Measurements from ENCODE around the gene TRIM47. TPM values are rescaled to one million over a fixed set of nuclear protein-coding genes. Genes with fewer than 3 reads are reported as not detected.

Gene TRIM47
- total and polyA plus RNA-seq, 2 of the 13 experiments (the other 11 are each of a cell fraction or from before 2014, with no cell fraction given), result 33.5 to 82.0 TPM

GRCh38 chr17:75845058-75845711 is 33.2 kb downstream of the TRIM47 start (continued):
- TF ChIP-seq U2AF2 (IDR thresholded peaks at IDR 0.05; ENCODE audit: low read depth, low read length) (no peak), ZNF337 (CRISPR knock-in tag; IDR thresholded peaks at IDR 0.05; ENCODE audit: borderline replicate concordance, low read depth) (no peak), SP1 (IDR thresholded peaks at IDR 0.05) (no peak), SP1 (CRISPR knock-in tag; IDR thresholded peaks at IDR 0.05) (peak; percentile 75), ZNF121 (CRISPR knock-in tag; IDR thresholded peaks at IDR 0.05) (no peak; the same call in 1 of the 2 replicates), CEBPZ (IDR thresholded peaks at IDR 0.05; ENCODE audit: low read length) (no peak), DRAP1 (CRISPR knock-in tag; IDR thresholded peaks at IDR 0.05) (no peak; the same call in 1 of the 2 replicates), ZNF780A (CRISPR knock-in tag; IDR thresholded peaks at IDR 0.05) (no peak), NFE2L1 (CRISPR knock-in tag; IDR thresholded peaks at IDR 0.05; ENCODE audit: borderline replicate concordance) (no peak), ZNF142 (CRISPR knock-in tag; IDR thresholded peaks at IDR 0.05) (peak; percentile 74; the same call in 1 of the 2 replicates), ZMAT3 (CRISPR knock-in tag; conservative IDR thresholded peaks at IDR 0.05) (no peak), ZNF710 (CRISPR knock-in tag; IDR thresholded peaks at IDR 0.05; ENCODE audit: borderline replicate concordance) (no peak), RFX1 (IDR thresholded peaks at IDR 0.05) (no peak; the same call in 1 of the 2 replicates), ZC3H4 (CRISPR knock-in tag; IDR thresholded peaks at IDR 0.05; ENCODE audit: borderline replicate concordance) (peak; percentile 38; the same call in 1 of the 2 replicates), BCL3 (CRISPR knock-in tag; IDR thresholded peaks at IDR 0.05) (peak; percentile 69), HES4 (CRISPR knock-in tag; IDR thresholded peaks at IDR 0.05; ENCODE audit: borderline replicate concordance) (no peak), CEBPB (IDR thresholded peaks at IDR 0.05; ENCODE audit: borderline replicate concordance, low read depth, low read length) (no peak)

Measured in HepG2 (cell line).